Activated CD4-positive, alpha-beta T cell treated with anti-CD3 and anti-CD28 coated beads, Interleukin-2, Interleukin-4, amounts not matched to agents 100 ng/mL and 50 ng/mL, durations not matched to agents 16 hours and 8 hours (primary cell): ENCODE measurements around the gene LARGE1.

Source experiments
- DNase-seq: peaks from one replicate; pipeline ENCODE4 v3.0.0-alpha.2; 2020; ENCODE audit warnings: low spot score

The LARGE1 gene

GRCh38 chr22:33657670-33658069 is 262.6 kb downstream of the LARGE1 start:
- no peak for DNase-seq

- DNase-seq = no peak
These were observed 263.3 kb downstream of the LARGE1 start for GRCh38 chr22:33656808-33657628.

DNA sequence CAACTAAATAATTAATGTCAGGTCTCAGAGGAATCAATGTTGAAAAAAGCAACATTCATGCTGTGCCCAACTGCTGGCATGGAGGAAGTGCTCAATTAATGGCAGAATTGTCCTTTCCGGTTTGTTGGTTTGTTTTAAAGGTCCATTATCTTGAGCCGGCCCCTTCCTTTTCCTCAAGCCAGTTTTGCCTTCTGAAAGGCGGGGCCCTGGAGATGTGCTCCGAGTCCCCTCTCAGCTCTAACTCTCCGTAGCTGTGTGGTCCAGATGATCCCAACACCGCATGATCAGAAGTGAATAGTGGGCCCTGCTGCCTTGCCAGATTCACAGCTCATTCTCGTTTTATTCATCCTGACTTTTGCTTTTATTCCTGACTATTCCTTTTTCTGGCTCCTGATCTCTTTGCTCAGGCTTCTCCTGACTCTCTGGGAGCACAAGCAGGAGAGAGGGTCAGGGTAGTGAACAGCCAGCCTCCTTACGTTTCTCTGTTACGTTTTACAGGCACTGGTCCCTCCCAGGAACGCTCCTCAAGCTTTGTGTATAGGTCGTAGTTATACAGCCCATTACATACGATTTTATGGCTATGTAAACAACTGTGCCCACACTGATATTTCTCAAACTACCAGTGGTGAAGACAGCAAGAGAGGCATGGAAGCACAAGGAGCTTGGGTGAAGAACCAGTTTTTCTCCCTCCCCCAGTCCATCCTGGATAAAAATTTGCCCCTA is 265.9 kb downstream of the LARGE1 start:
- no peak for DNase-seq

GRCh38 chr22:33653532-33654063 is 266.7 kb downstream of the LARGE1 start:
- DNase-seq = no peak

- DNase-seq = no peak
These were observed 267.7 kb downstream of the LARGE1 start for GRCh38 chr22:33652615-33653014.

GRCh38 chr22:33650244-33650643 is 270.0 kb downstream of the LARGE1 start:
- DNase-seq = no peak

DNA sequence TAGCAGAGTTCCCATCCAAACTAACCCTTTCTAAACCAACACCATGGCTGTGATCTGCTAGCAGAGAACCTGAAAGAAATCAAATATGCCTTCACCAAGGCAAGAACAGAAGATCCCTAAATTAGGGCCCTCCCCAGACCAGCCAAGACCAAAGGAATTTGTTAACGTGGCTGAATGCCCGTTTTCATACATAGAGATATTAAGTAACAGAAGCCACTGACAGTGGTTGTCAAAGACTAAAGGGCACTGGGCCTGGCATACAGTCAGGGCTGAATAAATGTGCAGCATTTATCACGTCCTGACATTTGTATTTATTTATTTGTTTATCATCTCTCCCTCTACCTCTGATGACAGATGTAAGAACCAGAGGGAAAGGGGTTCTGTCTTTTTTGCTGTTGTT is 271.8 kb downstream of the LARGE1 start:
- DNase-seq = no peak

DNA sequence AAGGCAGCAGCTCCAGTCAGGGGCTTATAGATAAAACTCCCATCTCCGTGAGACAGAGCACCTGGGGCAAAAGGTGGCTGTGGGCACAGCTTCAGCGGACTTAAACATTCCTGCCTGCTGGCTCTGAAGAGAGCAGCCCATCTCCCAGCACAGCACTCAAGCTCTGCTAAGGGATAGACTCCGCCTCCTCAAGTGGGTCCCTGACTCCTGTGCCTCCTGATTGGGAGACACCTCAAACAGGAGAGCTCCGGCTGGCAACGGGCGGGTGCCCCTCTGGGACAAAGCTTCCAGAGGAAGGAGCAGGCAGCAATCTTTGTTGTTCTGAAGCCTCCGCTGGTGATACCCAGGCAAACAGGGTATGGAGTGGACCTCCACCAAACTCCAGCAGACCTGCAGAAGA is 279.4 kb downstream of the LARGE1 start:
- DNase-seq = no peak

DNA sequence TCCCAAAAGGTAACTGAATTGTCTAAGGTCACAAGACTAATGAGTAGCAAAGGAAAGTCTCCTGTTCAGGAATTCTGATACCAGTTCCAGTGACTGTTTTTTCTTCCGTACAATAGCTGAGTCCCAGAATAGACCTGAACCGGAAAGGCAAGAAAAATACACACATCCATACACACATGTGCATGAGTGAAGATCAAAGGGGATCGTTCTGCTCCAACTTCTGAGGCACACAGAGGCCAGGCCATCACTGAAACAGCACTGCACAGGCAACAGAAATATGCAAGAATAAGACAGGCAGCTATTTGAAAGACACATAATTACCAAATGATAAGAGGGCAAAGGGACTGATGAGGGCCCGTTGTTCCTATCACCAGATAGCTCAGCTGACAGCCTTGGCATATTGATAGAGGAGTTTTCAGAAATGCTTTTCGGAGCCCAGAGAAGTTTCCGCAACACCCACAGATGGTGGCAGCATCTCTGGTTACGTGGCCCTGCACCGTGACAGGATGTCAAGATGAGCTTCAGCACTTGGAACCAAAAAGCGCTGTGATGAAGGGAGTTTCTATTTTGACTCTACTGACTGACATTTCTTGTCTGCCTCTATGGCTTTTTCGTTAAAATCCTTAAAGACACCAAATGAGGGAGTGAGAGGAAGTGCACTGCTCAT is 280.6 kb downstream of the LARGE1 start:
- no peak for DNase-seq

DNA sequence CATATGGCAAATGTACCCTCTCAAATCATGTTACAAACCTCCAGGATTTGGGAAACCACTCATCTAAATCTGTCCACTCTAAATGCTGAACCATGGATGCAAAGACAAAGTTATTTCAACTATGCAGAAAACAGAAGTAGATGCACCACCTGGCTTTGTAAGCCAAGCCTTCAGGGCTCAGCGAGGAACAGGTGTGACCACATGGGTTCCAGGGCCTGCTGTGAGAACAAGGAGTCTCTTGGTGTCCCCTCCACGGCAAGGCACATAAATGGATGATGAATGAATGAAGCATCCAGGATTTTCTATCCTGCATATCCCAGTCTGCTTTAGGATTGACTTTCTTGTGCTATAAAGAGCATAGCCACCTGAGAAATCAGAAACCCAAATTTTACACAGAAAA is 284.5 kb downstream of the LARGE1 start:
- no peak for DNase-seq

GRCh38 chr22:33631777-33632176 is 288.5 kb downstream of the LARGE1 start:
- no peak for DNase-seq

DNA sequence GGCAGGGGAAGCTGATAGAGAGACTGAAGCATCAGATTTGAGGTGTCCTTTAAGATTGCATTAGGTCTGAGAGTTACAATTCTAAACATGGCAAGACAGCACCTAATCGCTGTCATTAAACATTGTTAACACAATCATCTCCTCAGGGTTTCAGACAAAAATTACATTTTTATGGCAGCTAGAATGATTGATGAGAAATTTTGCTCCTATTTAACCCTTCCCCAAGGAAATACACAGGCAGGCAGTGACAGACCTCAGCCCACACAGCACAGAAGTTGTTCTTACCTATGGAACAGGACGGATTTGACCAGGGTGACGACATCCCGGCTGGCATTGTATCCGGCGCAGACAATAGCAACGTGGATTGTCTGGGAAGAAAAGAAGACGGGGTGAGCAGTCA is 294.3 kb downstream of the LARGE1 start:
- DNase-seq = no peak

GRCh38 chr22:33620085-33620484 is 300.2 kb downstream of the LARGE1 start:
- DNase-seq = no peak

GRCh38 chr22:33606504-33606903 is 313.8 kb downstream of the LARGE1 start:
- DNase-seq = no peak

GRCh38 chr22:33605666-33606065 is 314.6 kb downstream of the LARGE1 start:
- no peak for DNase-seq

- no peak for DNase-seq
These were observed 315.1 kb downstream of the LARGE1 start for GRCh38 chr22:33605221-33605620.

DNA sequence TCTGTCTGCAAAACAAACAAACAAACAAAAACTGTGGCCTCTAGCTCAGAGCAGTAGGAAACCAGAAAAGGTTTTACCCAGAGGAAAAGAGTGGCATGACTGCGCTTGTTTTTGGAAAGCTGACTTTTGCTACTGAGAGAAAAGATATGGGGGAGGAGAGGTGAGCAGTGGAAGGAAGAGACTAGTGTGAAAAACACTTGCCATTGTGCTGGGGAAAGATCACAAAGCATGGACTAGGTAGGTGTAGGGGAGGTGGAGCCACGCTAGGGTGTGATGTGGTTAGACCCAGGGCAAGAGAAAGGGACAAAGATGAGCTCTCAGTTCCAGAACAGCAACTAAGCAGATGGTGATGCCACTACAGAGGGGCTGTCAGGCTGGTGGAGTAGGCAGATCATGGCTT is 319.2 kb downstream of the LARGE1 start:
- no peak for DNase-seq

DNA sequence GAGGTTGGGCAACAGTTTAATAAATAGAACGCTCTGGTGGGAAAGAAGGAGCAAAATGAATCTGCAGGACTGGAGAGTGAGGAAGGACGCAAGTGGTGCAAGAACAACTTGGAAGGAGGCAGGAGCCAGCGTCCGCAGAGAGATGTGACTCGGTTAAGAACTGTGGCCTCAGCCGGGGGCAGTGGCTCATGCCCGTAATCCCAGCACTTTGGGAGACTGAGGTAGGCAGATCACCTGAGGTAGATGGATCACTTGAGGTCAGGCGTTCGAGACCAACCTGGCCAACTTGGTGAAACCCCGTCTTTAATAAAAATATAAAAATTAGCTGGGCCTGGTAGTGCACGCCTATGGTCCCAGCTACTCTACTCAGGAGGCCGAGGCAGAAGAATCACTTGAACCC is 319.7 kb downstream of the LARGE1 start:
- DNase-seq = no peak

DNA sequence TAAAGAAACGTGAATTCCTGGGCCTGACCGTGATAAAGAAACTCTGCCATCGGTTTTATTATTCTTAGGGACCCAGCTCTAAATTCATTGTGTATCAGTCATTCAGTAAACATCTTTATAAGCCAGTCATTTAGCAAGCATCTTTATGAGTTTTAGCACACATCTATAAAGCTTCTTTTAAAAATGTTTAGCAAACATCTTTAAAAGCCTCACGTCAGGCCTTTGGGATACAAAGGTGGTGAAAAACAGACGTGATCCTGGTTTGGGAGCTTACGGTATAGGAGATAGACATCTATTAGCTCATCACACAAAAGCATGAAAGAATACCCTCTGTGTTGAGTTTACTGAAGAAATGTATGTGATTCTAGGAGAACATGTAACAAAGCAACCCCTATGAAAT is 320.2 kb downstream of the LARGE1 start:
- no peak for DNase-seq

- DNase-seq = no peak
These were observed 320.7 kb downstream of the LARGE1 start for GRCh38 chr22:33599596-33599995.

DNA sequence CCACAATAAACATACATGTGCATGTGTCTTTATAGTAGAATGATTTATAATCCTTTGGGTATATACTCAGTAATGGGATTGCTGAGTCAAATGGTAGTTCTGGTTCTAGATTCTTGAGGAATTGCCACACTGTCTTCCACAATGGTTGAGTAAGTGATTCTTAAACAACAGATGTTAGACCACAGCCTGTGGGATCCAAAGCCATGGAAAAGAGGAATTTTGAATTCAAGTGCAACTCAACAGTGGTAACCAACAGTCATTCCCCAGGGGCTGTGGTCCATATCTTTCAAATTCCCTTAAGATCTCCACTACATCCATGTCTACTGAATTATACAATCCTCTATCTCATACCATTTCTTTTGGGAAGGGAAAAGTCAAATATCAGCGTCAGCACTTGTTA is 321.5 kb downstream of the LARGE1 start:
- no peak for DNase-seq

DNA sequence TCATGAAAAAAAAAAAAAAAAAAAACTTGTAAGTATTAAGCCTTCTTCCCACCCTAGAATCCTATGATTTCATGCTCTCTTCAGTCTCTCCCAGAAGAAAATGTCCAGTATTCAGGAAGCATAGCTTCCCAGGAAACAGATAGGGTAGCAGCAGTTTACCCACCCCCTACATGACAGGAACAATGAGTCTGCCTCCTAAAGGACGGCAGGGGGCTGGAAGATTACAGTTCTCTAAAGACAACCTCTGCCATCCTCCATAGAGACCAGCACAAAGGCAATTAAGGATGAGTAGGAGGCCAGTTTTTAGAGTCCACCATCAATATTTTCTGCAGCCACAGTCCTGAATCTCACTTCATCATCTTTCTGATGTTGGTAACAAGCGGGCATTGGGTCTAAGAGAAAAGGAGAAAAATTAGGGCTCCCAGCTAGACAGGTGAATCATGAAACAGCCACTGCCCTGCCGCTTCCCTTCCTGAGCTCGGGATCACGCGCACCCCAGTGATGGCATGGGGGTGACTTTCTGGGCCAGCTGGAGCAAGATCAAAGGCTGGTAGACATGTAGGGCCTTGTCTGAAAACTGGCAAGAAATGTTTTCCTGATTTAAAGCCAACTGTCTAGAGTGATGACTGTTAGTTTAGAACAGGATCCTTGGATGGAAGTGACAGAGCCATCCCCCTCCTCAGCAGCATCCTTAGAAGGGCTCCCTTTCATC is 322.8 kb downstream of the LARGE1 start:
- DNase-seq = no peak
